Melanocyte of skin (primary cell): ENCODE results near the gene NELL1. TPM values are rescaled to one million over a fixed set of nuclear protein-coding genes. Genes with fewer than 3 reads are reported as not detected.

ENCODE experiments used
- small RNA-seq, 2 donors: library from RNA; depleted of rRNA; stranded (forward); fragments of <200 nt; gene quantifications; one replicate each; pipeline ENCODE3, GENCODE V24; 2012
- total RNA-seq, 2 donors: library from RNA; depleted of rRNA; stranded (reverse); fragments of >200 nt; gene quantifications; 2 replicates each; pipeline ENCODE4 v1.2.3, GENCODE V29; 2012

NELL1 gene
- under 1 TPM; under 0.01 to 0.34 TPM for total RNA-seq

DNA sequence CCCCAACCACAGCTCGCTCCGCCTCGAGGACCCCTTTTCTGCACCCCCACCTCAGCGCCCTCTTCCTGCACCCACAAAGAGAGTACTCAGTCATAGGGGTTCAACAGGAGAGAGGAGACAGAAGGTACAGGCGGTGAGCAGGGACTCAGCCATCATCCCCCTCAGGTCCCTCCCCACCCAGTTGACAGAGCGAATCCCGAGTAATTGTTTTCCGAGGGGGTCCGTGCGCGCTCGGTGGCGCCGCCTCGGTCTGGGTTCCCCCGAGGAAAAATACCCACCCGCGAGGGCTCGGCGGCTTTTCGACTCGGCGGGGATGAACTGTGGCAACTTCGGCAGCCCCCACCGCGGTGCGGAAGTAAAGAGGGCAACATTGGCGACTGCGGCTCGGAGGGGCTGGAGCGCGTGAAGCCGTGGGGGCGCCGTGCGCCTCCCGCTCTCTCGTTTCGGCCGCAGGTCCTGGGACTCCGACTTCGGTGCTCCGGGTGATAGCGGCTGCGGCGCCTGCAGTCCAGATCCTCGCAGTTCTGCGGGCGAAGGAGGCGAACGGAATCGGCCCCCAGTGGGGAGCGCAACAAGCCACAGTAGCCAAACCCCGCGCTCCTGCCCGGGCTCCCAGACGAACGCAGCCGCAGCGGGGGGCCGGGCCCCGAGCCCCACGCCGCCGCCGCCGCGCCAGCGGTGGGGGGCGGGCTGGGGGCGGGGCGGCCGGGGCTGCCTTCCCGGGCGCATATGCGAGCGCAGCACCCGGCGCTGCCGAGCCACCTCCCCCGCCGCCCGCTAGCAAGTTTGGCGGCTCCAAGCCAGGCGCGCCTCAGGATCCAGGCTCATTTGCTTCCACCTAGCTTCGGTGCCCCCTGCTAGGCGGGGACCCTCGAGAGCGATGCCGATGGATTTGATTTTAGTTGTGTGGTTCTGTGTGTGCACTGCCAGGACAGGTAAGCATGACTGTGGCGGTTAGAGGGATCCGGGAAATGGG is at the start of gene NELL1:
Gene NELL1, plus strand, starts transcription at position 743 of the 976 bp plus-strand sequence.

Small RNA genes lying within 50 kb of the gene (small RNA-seq; reads per million reads assigned to genes)
- gene RNA5SP336 (13.3 to 29.4 reads per million in 2 donors), gene RNA5SP337 (0 reads per million in 2 donors)

Other genes starting within 250 kb of the NELL1 start
- not detected for gene SLC6A5, start 70.0 kb upstream of the NELL1 start, total RNA-seq